ENCODE measurements around the gene FMN1. TPM values are rescaled to one million over a fixed set of nuclear protein-coding genes. Genes with fewer than 3 reads are reported as not detected.

FMN1 gene
- total RNA-seq, 3 donors from 2014 or later: 0.14 to 0.66 (median 0.48) TPM

DNA sequence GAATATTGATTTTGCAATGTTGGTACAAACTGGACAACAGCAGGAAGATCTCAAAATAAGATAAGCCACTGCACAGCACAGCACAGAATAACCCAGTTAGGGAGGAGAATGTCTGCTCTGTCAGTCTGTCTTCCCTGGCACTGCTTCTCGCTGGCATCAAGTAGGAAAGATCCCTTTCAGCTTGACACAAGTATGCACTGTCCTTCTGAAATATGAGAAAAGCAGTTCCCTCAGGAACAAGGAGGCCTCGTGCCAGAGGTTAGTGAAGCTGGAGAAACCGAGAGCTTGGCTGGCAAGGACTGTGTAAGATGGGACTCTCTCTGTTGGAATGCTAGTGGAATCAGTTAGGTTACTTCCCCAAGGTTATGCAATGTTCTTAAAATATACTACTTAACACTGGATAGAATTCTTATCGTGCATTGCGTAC lies 59.1 kb downstream of the FMN1 start:
- DNase-seq (no peak), ATAC-seq (no peak)

DNA sequence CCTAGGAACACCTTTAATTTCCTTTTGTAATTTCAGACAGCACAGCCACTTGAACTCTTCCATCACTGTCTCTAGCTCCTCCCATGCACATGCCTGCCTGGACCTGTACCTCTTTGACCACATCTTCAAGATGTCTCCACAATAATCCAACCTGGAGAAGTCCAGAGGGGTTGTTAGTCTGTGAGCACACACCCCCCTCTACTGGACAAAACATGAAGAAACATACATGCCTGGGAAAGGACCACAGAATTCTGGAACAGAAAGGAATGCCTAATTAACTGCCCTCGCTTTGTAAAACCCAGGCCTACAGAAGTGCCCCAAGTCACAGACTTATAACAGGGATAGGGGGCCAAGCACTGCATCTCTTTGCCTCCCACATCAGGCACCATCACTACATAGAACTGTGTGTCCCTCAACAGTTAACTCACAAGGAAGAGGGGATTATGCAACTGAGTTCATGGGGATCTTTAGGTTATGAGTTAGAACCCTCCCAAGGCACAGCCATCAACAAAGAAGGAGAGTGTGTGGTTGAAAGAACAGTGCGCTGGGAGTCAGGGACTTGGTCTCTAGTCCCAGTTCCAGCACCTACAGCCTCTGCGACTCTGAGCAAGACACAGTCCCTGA lies 61.7 kb downstream of the FMN1 start:
- Mint-ChIP-seq H3K36me3 (ENCODE audit: insufficient read depth) (no peaks in the 10 kb centered on the region), H3K4me3 (no peak overlapping the region), H3K27me3 (ENCODE audit: low read depth) (peaks cover 3% of the 10 kb centered on the region), H3K4me1 (ENCODE audit: low read depth) (peaks cover 7% of the 10 kb centered on the region), H3K9me3 (no peaks in the 10 kb centered on the region)
- DNase-seq (no peak), ATAC-seq (no peak)

More for the DNA sequence above, 59.1 kb downstream of the FMN1 start:
- Mint-ChIP-seq H3K4me1 (ENCODE audit: low read depth) (peaks cover 7% of the 10 kb centered on the region), H3K4me3 (no peak overlapping the region), H3K36me3 (ENCODE audit: insufficient read depth) (no peaks in the 10 kb centered on the region), H3K9me3 (no peaks in the 10 kb centered on the region), H3K27me3 (ENCODE audit: low read depth) (peaks cover 8% of the 10 kb centered on the region)

DNA sequence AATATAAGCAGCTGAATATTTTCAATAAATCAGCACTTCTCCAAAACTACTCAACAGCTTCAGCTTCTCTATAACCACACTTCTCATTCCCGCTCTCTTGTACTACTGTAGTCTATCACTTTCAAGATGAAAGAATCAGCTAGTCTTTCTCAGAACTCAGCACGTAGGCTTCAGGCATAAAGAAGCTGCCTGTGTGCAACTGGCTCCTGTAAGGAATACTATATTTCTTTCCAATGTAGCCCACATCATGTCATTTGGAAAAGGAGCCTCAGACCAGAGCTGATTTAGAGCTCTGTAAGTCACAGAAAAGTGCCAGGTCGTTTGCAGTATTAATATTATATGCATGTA lies 62.3 kb downstream of the FMN1 start:
- no peaks in the 10 kb centered on the region for H3K36me3 Mint-ChIP-seq (ENCODE audit: insufficient read depth)
- no peak overlapping the region for H3K4me3 Mint-ChIP-seq
- H3K9me3 Mint-ChIP-seq: no peaks in the 10 kb centered on the region
- peaks cover 10% of the 10 kb centered on the region for H3K4me1 Mint-ChIP-seq (ENCODE audit: low read depth)
- H3K27me3 Mint-ChIP-seq (ENCODE audit: low read depth): peaks cover 3% of the 10 kb centered on the region
- no peak for ATAC-seq
- DNase-seq: no peak

DNA sequence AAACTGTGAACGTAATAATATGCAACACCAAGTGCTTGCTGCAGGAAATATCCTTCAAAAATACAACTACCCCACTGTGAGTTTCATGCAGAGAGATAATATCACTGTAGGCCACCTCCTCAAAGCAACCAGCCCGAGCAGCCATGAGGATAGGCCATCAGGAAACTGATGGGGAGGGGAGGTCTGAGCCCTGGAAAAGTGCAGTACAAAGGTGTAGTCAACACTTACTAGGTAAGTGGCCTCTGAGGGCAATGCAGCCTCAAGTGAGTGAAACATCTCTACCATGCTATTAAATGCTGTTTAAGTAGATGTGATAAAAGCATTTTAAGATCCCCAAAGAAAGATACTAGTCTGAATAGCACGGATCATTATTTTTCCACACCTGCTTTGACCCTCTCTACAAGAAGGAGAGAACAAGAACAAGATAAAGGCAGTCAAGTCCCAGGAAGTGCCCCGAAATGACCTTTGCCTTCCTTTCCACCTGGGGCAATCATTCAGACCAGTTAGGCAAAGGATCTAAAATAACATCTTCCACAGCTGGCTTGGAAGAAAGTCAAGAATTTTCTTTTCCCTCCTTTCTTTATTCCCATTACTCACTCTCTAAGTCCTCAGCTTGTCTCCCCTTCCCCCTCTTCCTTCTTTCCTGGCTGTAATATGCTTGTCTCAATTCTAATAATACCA lies 62.8 kb downstream of the FMN1 start:
- no peak for ATAC-seq
- Mint-ChIP-seq H3K4me3 (no peak overlapping the region), H3K36me3 (ENCODE audit: insufficient read depth) (no peaks in the 10 kb centered on the region), H3K27me3 (ENCODE audit: low read depth) (peaks cover 3% of the 10 kb centered on the region), H3K4me1 (ENCODE audit: low read depth) (peaks cover 15% of the 10 kb centered on the region), H3K9me3 (no peaks in the 10 kb centered on the region)
- DNase-seq: no peak

DNA sequence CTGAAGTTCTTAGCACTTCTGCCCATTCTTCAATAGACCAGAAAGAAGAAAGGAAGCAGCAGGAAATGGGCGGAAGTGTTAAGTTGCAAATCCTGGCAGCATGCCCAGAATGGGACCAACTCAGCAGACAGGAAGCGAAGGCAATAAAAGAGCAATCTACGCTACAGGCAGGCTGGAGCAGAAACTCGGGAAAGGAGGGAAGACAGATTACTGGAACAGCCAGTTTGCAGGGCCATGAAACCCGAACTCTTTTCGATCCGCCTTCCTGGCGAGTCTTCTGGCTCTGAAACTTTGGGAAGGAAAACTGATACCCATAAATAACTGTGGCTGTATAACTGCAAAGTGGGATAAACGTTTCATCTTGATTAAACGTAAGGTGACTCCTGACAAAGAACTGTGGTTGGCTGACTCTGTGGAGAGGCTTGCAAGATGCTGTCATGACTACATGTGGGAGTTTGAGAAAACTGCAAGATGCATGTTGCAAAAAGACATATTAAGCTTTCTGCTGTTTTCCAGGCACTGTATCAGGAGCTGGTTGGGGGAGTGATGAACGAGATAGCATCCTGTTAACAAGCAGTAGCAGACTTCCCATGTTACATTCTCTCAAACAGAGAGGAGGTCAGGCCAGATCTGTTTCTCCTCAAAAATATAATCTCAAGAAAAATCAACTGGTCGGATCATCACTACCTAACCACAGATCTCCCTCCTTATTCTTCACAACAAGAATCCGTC lies 67.8 kb downstream of the FMN1 start:
- peak overlapping the region; percentile 65 for H3K4me3 Mint-ChIP-seq
- H3K4me1 Mint-ChIP-seq (ENCODE audit: low read depth): peaks cover 26% of the 10 kb centered on the region
- H3K9me3 Mint-ChIP-seq: no peaks in the 10 kb centered on the region
- ATAC-seq: peak; percentile 69 to 84
- DNase-seq: peak; percentile 61
- no peaks in the 10 kb centered on the region for H3K27me3 Mint-ChIP-seq (ENCODE audit: low read depth)
- no peaks in the 10 kb centered on the region for H3K36me3 Mint-ChIP-seq (ENCODE audit: insufficient read depth)

DNA sequence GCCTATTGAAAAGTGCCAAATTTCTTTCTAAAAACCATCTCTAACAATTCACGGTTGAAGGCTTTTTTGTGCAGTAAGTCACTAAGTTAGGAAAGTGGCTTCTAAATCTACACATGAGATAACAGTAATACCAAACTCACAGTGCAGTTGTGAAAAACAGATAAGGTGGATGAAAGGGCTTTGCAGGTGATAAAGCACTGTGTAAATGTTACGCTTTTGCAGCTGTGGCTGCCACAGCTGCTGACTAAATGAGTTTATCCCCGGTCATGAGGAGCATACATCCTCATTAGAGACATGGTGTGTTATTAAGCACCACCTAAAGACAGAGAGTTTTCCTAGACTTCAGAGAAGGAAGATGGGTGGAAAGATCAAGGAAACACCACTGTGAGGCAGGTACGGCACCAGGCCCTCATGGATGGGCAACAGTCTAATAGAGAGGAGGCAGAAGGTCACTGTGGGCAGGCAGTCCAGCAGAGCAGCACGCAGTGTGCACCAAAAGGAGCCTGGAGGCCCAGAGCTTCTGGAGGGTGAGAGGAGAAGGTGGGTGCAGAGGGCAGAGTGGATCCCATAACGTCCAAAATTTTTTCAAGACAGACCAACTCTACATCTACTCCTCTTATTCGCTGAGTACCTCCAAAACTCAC lies 68.5 kb downstream of the FMN1 start:
- peak; percentile 64 to 75 for ATAC-seq
- no peak for DNase-seq
- Mint-ChIP-seq H3K4me3 (peak overlapping the region; percentile 65), H3K9me3 (no peaks in the 10 kb centered on the region), H3K27me3 (ENCODE audit: low read depth) (no peaks in the 10 kb centered on the region), H3K4me1 (ENCODE audit: low read depth) (peaks cover 24% of the 10 kb centered on the region), H3K36me3 (ENCODE audit: insufficient read depth) (no peaks in the 10 kb centered on the region)

DNA sequence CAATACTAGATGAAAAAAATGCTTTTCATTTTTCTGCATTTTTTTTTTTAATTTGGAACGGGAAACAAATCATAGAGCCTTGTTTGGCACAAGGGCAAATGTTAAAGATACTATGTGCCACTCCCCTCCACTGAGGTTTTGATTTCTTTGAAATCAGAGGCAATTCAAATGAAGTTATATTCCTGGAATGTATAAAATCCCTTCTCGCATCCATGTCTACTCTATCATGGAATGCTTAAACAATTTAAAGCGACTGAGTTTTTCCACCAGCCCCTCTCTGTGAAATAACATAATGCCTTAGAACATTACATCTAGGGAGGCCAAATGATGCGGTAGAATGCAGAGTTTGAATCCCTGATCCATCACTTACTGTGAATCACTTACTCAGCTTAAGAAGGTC lies 69.7 kb downstream of the FMN1 start:
- ATAC-seq: no peak
- Mint-ChIP-seq H3K4me1 (ENCODE audit: low read depth) (peaks cover 24% of the 10 kb centered on the region), H3K27me3 (ENCODE audit: low read depth) (no peaks in the 10 kb centered on the region), H3K9me3 (no peaks in the 10 kb centered on the region), H3K4me3 (no peak overlapping the region), H3K36me3 (ENCODE audit: insufficient read depth) (no peaks in the 10 kb centered on the region)
- no peak for DNase-seq

DNA sequence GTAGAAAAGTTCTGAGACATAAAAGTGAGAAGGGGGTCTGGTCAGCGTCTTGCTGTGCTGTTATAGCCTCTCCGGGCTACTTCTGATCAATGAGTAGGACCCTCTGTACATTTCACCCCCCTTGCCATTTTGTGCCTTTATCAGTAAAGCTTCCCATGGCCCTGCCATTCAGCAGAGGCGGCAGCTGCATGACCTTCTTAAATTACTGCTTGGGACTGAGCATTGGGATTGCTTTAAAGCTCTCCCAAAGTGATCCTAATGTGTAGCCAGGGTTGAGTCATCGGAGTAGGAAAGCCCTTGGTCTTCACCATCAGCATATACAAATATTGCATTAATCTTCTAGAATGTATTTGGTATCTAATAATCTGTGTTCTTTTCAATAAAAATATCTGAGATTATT lies 70.2 kb downstream of the FMN1 start:
- ATAC-seq (no peak), DNase-seq (no peak)
- H3K36me3 Mint-ChIP-seq (ENCODE audit: insufficient read depth): no peaks in the 10 kb centered on the region
- H3K4me1 Mint-ChIP-seq (ENCODE audit: low read depth): peaks cover 24% of the 10 kb centered on the region
- H3K4me3 Mint-ChIP-seq: no peak overlapping the region
- H3K9me3 Mint-ChIP-seq: no peaks in the 10 kb centered on the region
- no peaks in the 10 kb centered on the region for H3K27me3 Mint-ChIP-seq (ENCODE audit: low read depth)

DNA sequence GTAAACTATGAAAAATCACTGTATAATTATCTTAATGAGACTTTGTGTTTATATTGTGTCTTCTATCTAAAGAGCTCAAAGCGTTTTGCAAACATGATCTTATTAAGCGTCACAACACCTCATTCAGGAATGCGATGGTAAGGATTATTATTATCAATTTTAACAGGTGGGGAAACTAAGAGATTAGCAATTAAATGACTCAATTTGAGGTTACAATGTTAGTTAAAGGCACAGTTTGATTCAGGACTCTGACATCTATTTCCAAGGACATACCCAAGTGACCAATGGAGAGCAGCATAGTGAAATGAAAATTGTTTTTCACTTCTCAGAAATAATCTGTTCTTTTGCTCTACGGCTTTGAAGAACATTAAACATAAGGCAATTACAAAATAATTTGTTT lies 74.6 kb downstream of the FMN1 start:
- no peaks in the 10 kb centered on the region for H3K9me3 Mint-ChIP-seq
- H3K4me1 Mint-ChIP-seq (ENCODE audit: low read depth): no peaks in the 10 kb centered on the region
- no peak for DNase-seq
- ATAC-seq: no peak
- peaks cover 2% of the 10 kb centered on the region for H3K27me3 Mint-ChIP-seq (ENCODE audit: low read depth)
- H3K4me3 Mint-ChIP-seq: no peak overlapping the region
- H3K36me3 Mint-ChIP-seq (ENCODE audit: insufficient read depth): no peaks in the 10 kb centered on the region

DNA sequence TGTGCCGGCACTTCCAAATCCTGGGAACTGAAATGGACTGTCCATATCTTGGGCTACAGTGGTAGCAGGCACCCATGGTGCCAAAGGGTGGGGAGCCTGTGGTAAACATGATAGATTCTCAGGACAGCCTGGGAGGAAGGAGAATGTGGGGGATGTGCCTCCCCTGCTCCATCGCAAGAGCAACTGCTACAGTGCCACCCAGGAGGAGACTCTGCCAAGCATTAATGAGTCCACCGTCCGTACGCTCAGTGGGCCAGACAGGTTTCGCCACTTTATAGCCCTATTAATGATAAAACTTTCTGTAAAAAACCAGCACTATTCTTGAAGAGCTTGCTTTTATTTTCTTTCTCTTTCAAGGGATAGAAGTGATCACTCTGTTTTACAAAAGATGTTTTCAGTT lies 75.2 kb downstream of the FMN1 start:
- H3K4me3 Mint-ChIP-seq: no peak overlapping the region
- no peaks in the 10 kb centered on the region for H3K4me1 Mint-ChIP-seq (ENCODE audit: low read depth)
- no peaks in the 10 kb centered on the region for H3K9me3 Mint-ChIP-seq
- peaks cover 2% of the 10 kb centered on the region for H3K27me3 Mint-ChIP-seq (ENCODE audit: low read depth)
- no peak for ATAC-seq
- no peak for DNase-seq
- no peaks in the 10 kb centered on the region for H3K36me3 Mint-ChIP-seq (ENCODE audit: insufficient read depth)

DNA sequence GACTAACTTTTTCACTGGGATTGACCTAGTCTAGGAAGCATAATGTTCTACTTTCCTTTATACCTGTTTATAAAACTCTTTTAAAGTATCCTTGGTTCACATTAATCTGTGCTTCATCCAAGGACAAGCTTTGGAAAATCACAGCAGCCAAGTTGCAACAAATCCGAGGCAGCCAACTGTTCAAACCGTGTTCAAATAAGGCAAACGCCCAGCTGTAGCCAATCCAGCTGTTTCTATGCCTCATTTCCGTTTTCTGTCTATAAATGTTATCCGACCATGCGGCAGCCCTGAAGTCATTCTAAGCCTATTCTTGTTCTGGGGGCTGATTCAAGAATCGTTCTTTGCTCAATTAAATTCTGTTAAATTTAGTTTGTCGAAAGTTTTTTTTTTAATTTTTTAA lies 78.3 kb downstream of the FMN1 start:
- no peaks in the 10 kb centered on the region for H3K4me1 Mint-ChIP-seq (ENCODE audit: low read depth)
- no peaks in the 10 kb centered on the region for H3K9me3 Mint-ChIP-seq
- H3K4me3 Mint-ChIP-seq: no peak overlapping the region
- H3K36me3 Mint-ChIP-seq (ENCODE audit: insufficient read depth): no peaks in the 10 kb centered on the region
- H3K27me3 Mint-ChIP-seq (ENCODE audit: low read depth): peaks cover 2% of the 10 kb centered on the region
- no peak for DNase-seq
- no peak for ATAC-seq

DNA sequence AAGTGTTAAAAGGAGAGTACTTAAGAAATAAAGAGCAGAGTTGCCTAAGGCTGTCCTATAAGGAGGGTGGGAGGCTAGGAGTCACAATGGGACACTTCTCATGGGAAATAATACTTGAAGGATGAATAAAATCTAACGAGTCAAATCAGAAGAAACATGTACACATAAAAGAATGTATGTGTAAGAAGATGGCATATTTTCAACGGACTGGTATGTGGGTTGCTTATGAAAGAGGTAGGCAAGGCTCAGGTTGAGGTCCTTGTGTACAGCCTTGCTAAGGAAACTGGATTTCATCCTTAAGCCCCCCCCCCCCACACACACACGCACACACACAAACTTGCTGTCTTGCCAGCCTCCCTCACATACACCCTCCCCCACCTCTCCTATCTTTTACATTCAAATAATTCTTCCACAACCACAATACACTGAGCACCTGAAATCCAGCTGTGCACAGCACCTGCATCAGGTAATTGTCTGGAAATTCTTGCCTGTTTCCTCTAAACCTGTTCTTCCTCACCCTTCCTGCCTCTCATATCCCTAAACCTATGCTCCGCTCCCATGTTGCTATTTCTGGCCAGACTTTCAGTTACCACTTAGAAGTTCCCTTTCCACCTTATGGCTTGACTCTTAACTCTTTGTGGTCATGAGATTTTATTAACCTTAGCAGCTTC lies 79.2 kb downstream of the FMN1 start:
- H3K36me3 Mint-ChIP-seq (ENCODE audit: insufficient read depth): no peaks in the 10 kb centered on the region
- no peaks in the 10 kb centered on the region for H3K4me1 Mint-ChIP-seq (ENCODE audit: low read depth)
- H3K27me3 Mint-ChIP-seq (ENCODE audit: low read depth): peaks cover 2% of the 10 kb centered on the region
- H3K9me3 Mint-ChIP-seq: no peaks in the 10 kb centered on the region
- ATAC-seq (no peak), DNase-seq (no peak)
- H3K4me3 Mint-ChIP-seq: no peak overlapping the region

DNA sequence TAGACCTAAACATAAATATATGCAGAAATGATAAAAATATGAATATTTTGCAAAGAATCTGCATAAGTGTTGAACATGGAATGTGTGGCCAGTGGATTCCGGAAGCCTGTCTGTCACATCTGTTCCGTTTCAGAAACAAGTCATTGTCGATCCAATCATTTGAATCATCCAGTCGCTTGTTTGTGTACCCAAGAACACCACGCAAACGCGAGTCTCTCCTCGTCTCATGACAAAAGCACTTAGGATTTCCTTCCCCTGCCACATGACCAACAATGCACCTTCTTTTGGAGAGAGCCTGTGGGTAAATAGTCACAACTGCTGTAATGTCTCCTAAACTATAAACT lies 80.2 kb downstream of the FMN1 start:
- H3K4me1 Mint-ChIP-seq (ENCODE audit: low read depth): no peaks in the 10 kb centered on the region
- DNase-seq (no peak), ATAC-seq (no peak)
- peaks cover 2% of the 10 kb centered on the region for H3K27me3 Mint-ChIP-seq (ENCODE audit: low read depth)
- no peak overlapping the region for H3K4me3 Mint-ChIP-seq
- no peaks in the 10 kb centered on the region for H3K36me3 Mint-ChIP-seq (ENCODE audit: insufficient read depth)
- no peaks in the 10 kb centered on the region for H3K9me3 Mint-ChIP-seq

DNA sequence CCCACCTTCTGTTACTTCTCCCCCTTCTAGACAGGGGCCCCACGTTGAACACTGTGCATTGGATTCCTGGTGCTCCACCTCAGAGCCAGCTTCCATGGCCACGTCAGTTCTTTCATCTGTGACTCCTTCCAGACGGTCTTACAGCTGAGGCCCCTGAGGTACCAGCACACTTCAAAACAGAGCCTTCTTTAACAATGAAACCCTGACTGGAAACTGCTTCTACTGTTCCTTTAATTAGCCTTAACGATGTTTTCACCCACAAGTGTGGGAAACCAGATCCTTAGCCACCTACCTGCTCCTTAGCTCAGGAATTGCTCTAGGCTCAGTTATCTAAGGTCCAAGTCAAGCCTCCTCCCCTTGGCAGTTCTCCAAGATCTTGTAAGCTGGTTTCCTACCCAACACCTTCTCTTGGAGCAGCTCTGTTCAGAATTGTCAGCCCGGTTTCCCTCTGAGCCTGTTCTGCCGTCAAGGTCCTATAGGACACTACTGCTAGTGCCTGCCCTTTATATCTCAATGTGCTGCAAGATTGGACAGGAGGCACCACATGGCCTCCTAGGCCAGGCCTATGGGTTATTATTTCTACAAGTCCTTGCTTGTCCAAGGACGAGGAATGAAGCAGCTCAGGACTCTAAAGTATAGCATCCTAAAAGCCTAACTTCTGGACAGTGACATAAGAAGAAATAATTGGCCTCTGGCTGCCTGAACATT lies 80.7 kb downstream of the FMN1 start:
- DNase-seq (no peak), ATAC-seq (no peak)
- Mint-ChIP-seq H3K4me3 (no peak overlapping the region), H3K9me3 (no peaks in the 10 kb centered on the region), H3K36me3 (ENCODE audit: insufficient read depth) (no peaks in the 10 kb centered on the region), H3K4me1 (ENCODE audit: low read depth) (no peaks in the 10 kb centered on the region), H3K27me3 (ENCODE audit: low read depth) (peaks cover 2% of the 10 kb centered on the region)
